NT2/D1 (cell line): ENCODE measurements around the gene TCL1A.

Source experiments
- DNase-seq: peaks from one replicate; pipeline ENCODE4 v3.0.0-alpha.2; 2011; ENCODE audit warnings: low read depth, low spot score
- H3K27me3 ChIP-seq: 2 replicates; pipeline ENCODE4 v1.6.0; 2011; ENCODE audit warnings: mild to moderate bottlenecking; ENCODE audit not compliant: insufficient read length, insufficient read depth
- H3K36me3 ChIP-seq: 2 replicates; pipeline ENCODE4 v1.6.1; 2011; ENCODE audit warnings: mild to moderate bottlenecking, low read length, mixed read lengths; ENCODE audit not compliant: insufficient read depth, insufficient read length
- H3K4me1 ChIP-seq: 2 replicates; pipeline ENCODE4 v1.5.1; 2011; ENCODE audit not compliant: insufficient read depth, insufficient read length
- H3K4me3 ChIP-seq: 2 replicates; pipeline ENCODE4 v1.5.1; 2011; ENCODE audit warnings: low read depth; ENCODE audit not compliant: insufficient read length
- H3K9ac ChIP-seq: 2 replicates; pipeline ENCODE4 v1.6.0; 2011; ENCODE audit warnings: low read depth; ENCODE audit not compliant: insufficient read length
- H3K9me3 ChIP-seq: 2 replicates; pipeline ENCODE4 v1.5.1; 2011; ENCODE audit warnings: mild to moderate bottlenecking, low read length; ENCODE audit not compliant: insufficient read depth
- SUZ12 ChIP-seq: IDR thresholded peaks from 2 replicates; pipeline ENCODE4 v1.6.1; 2011; ENCODE audit not compliant: insufficient read length, insufficient read depth; ENCODE audit errors: extremely low read depth
- YY1 ChIP-seq: IDR thresholded peaks from 2 replicates; pipeline ENCODE4 v1.6.1; 2011; ENCODE audit not compliant: insufficient read length, insufficient read depth
- ZNF274 ChIP-seq: IDR thresholded peaks from 2 replicates; pipeline ENCODE4 v1.6.1; 2011; ENCODE audit warnings: mild to moderate bottlenecking, low read depth, low read length

Gene TCL1A

DNA sequence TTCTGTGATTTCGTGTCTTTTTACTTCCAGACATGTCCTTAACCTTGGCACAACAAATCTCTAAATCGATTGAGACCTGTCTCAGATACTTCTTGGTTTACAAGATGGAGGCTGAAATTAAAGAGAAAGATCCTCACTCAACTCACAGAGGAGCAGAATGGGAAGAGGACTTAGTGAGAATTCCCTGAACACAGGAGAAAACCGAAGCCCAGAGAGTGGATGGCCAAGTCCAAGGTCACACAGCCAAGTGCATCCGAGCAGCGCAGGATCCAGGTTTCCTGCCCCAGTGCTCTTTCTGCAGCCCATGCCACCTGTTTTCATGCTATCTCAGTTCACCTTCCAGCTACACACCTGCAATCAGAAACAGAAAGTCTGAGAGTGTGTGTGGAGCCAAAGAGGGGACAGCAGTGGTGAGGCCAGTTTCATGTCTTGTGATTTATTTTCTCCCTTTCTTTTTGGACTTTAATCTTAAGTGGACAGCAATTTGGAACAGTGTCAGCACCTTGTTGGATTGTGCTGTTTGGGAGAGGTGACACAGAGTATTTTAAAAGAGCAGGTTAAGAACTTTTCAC is 50.6 kb downstream of the TCL1A start:
- DNase-seq, result no peak
- Histone ChIP-seq H3K27me3 (peaks cover under 1% of the 10 kb centered on the region), H3K36me3 (no peaks in the 10 kb centered on the region), H3K4me1 (peaks cover 18% of the 10 kb centered on the region), H3K9ac (no peak overlapping the region), H3K9me3 (no peaks in the 10 kb centered on the region), H3K4me3 (no peak overlapping the region)
- TF ChIP-seq ZNF274 (no peak), SUZ12 (no peak), YY1 (no peak)

- DNase-seq, result no peak
- no peaks in the 10 kb centered on the region for H3K9me3 ChIP-seq
- H3K4me3 ChIP-seq, result no peak overlapping the region
- no peak overlapping the region for H3K9ac ChIP-seq
- no peak for TF ChIP-seq YY1
- no peak for TF ChIP-seq ZNF274
- TF ChIP-seq SUZ12, result no peak
- no peaks in the 10 kb centered on the region for H3K36me3 ChIP-seq
- H3K27me3 ChIP-seq, result no peaks in the 10 kb centered on the region
- peaks cover 16% of the 10 kb centered on the region for H3K4me1 ChIP-seq
These were observed 51.3 kb downstream of the TCL1A start for GRCh38 chr14:95662376-95663186.

DNA sequence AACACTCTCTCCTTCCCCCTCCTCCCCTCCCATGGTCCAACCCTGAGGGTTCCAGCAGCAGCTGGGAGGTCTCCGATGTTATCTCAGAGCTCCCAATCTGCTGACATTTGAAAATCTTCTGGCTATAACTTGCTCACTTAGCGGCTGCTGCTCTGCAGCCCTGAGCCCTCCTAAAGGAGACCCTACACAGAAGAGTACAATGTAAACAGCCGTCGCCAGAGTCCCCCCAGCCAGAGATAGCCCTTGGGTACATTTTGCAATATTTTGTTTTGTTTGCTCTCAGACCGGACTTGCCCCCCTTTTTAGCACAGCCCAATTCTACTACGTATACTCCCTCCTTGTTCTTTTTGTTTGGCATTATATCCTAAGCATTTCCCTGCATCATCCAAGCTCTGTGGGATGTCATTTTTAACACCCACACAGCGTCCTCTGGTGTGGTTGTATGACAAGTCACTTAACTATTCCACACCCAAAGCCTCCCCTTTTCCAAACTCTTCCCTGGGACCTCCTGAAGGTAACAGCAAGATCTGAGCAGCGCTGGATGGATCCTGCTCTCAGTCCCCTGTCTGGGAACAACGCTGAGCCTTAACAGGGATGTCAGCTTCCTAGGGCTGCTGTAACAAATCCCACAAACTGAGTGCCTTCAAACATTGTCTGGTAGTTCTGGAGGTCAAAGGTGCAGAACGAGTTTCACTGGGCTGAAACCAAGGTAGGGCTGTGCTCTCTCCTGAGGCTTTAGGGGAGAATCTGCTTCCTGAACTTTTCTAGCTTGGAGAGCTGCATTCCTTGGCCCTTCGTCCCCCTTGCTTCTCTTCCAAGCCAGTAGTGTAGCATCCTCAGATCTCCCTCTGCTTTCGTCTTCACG is 53.0 kb downstream of the TCL1A start:
- DNase-seq, result no peak
- no peak overlapping the region for H3K9ac ChIP-seq
- H3K4me1 ChIP-seq, result peaks cover 7% of the 10 kb centered on the region
- TF ChIP-seq ZNF274 (no peak), YY1 (no peak), SUZ12 (no peak)
- no peaks in the 10 kb centered on the region for H3K9me3 ChIP-seq
- no peak overlapping the region for H3K4me3 ChIP-seq
- no peaks in the 10 kb centered on the region for H3K27me3 ChIP-seq
- no peaks in the 10 kb centered on the region for H3K36me3 ChIP-seq

- H3K4me3 ChIP-seq, result no peak overlapping the region
- TF ChIP-seq ZNF274 (no peak), YY1 (no peak)
- H3K4me1 ChIP-seq, result peaks cover 9% of the 10 kb centered on the region
- H3K36me3 ChIP-seq, result no peaks in the 10 kb centered on the region
- H3K27me3 ChIP-seq, result no peaks in the 10 kb centered on the region
- no peak for DNase-seq
- H3K9me3 ChIP-seq, result no peaks in the 10 kb centered on the region
- no peak overlapping the region for H3K9ac ChIP-seq
These were observed 53.9 kb downstream of the TCL1A start for GRCh38 chr14:95659990-95660385.
